Embryonic facial prominence (tissue), 1 donor: Measurements from ENCODE around the gene LIPE.

Source experiments
- DNase-seq: peaks from one replicate; pipeline ENCODE4 v3.0.0-alpha.2; 2016; ENCODE audit errors: extremely low spot score

Gene LIPE

GRCh38 chr19:42353341-42354015, 73.7 kb downstream of the LIPE start:
- no peak for DNase-seq

GRCh38 chr19:42352301-42353259, 74.6 kb downstream of the LIPE start:
- no peak for DNase-seq
